Stimulated activated naive CD8-positive, alpha-beta T cell treated with anti-CD3 and anti-CD28 coated beads, Interleukin-15, amount 100 ng/mL, for 72 hours (primary cell): ENCODE measurements around the gene NATD1.
A peak's percentile ranks its signal among the peaks of the same experiment; 100 is the strongest.
"Not testable (repeated sequence)": the region's sequence is repeated elsewhere in the genome, so short reads cannot be mapped to it uniquely, and the experiment has no call there.

Experiments
- ATAC-seq: fragments of 150-1000 bp; cut with Tn5 transposase; 2 replicates; pipeline ENCODE4 v1.10.0; 2021; ENCODE audit warnings: mild to moderate bottlenecking, moderate library complexity
- DNase-seq, 2 donors: peaks; one replicate each; pipeline ENCODE4 v3.0.0; 2021 to 2022
- H3K27ac Mint-ChIP-seq, 2 donors: one replicate each; pipeline ENCODE4 v1.8.0; 2022; ENCODE audit warnings: mild to moderate bottlenecking in 2 of 2, mixed read lengths in 2 of 2, moderate library complexity in 2 of 2
- H3K27me3 Mint-ChIP-seq: one replicate; pipeline ENCODE4 v1.8.0; 2022; ENCODE audit warnings: mixed read lengths
- H3K4me1 Mint-ChIP-seq: one replicate; pipeline ENCODE4 v1.8.0; 2022; ENCODE audit warnings: mild to moderate bottlenecking, mixed read lengths
- H3K4me3 Mint-ChIP-seq, 2 donors: one replicate each; pipeline ENCODE4 v1.8.0; 2022; ENCODE audit warnings: mild to moderate bottlenecking in 2 of 2, mixed read lengths in 2 of 2, moderate library complexity in 1 of 2
- H3K9me3 Mint-ChIP-seq, 2 donors: one replicate each; pipeline ENCODE4 v1.8.0; 2022; ENCODE audit warnings: mixed read lengths in 2 of 2

Gene NATD1

GRCh38 chr17:21202512-21202911, 50.7 kb downstream of the NATD1 start:
- ATAC-seq (no peak), DNase-seq (no peak)
- Mint-ChIP-seq H3K9me3 (no peaks in the 10 kb centered on the region), H3K4me3 (no peak overlapping the region), H3K27me3 (no peaks in the 10 kb centered on the region), H3K4me1 (peaks cover 54% of the 10 kb centered on the region), H3K27ac (no peak overlapping the region)

- ATAC-seq (no peak), DNase-seq (no peak)
- H3K4me1 Mint-ChIP-seq, result peaks cover 54% of the 10 kb centered on the region
- no peaks in the 10 kb centered on the region for H3K27me3 Mint-ChIP-seq
- H3K9me3 Mint-ChIP-seq, result no peaks in the 10 kb centered on the region
- H3K4me3 Mint-ChIP-seq, result no peak overlapping the region
- peak overlapping the region in 1 of 2 donors; percentile 74 for H3K27ac Mint-ChIP-seq
These were observed 51.3 kb downstream of the NATD1 start for GRCh38 chr17:21201874-21202273.

GRCh38 chr17:21201298-21201595, 52.0 kb downstream of the NATD1 start:
- H3K27ac Mint-ChIP-seq, result peak overlapping the region in 1 of 2 donors; percentile 74
- no peaks in the 10 kb centered on the region for H3K27me3 Mint-ChIP-seq
- H3K4me3 Mint-ChIP-seq, result no peak overlapping the region
- DNase-seq, result no peak
- ATAC-seq, result no peak
- no peaks in the 10 kb centered on the region for H3K9me3 Mint-ChIP-seq
- peaks cover 52% of the 10 kb centered on the region for H3K4me1 Mint-ChIP-seq

- DNase-seq, result no peak
- H3K4me1 Mint-ChIP-seq, result peaks cover 47% of the 10 kb centered on the region
- no peaks in the 10 kb centered on the region for H3K27me3 Mint-ChIP-seq
- no peak for ATAC-seq
- peak overlapping the region in 1 of 2 donors; percentile 74 for H3K27ac Mint-ChIP-seq
- no peaks in the 10 kb centered on the region for H3K9me3 Mint-ChIP-seq
- H3K4me3 Mint-ChIP-seq, result no peak overlapping the region
These were observed 52.5 kb downstream of the NATD1 start for GRCh38 chr17:21200590-21201297.

GRCh38 chr17:21199856-21200255, 53.4 kb downstream of the NATD1 start:
- H3K27me3 Mint-ChIP-seq, result no peaks in the 10 kb centered on the region
- no peaks in the 10 kb centered on the region for H3K9me3 Mint-ChIP-seq
- H3K27ac Mint-ChIP-seq, result no peak overlapping the region
- DNase-seq (no peak), ATAC-seq (no peak)
- no peak overlapping the region for H3K4me3 Mint-ChIP-seq
- H3K4me1 Mint-ChIP-seq, result peaks cover 38% of the 10 kb centered on the region

GRCh38 chr17:21199311-21199710, 53.9 kb downstream of the NATD1 start:
- DNase-seq, result no peak
- H3K4me1 Mint-ChIP-seq, result peaks cover 34% of the 10 kb centered on the region
- no peaks in the 10 kb centered on the region for H3K27me3 Mint-ChIP-seq
- ATAC-seq, result no peak
- no peak overlapping the region for H3K4me3 Mint-ChIP-seq
- H3K9me3 Mint-ChIP-seq, result no peaks in the 10 kb centered on the region
- peak overlapping the region in 1 of 2 donors; percentile 59 for H3K27ac Mint-ChIP-seq

- Mint-ChIP-seq H3K4me1 (peaks cover 34% of the 10 kb centered on the region), H3K9me3 (no peaks in the 10 kb centered on the region), H3K4me3 (no peak overlapping the region), H3K27ac (peak overlapping the region in 1 of 2 donors; percentile 44), H3K27me3 (no peaks in the 10 kb centered on the region)
- DNase-seq, result no peak
- no peak for ATAC-seq
These were observed 54.8 kb downstream of the NATD1 start for GRCh38 chr17:21198411-21198810.

GRCh38 chr17:21196126-21196525, 57.1 kb downstream of the NATD1 start:
- no peak for DNase-seq
- Mint-ChIP-seq H3K4me3 (no peak overlapping the region), H3K27ac (peak overlapping the region in 1 of 2 donors; percentile 76), H3K27me3 (no peaks in the 10 kb centered on the region), H3K9me3 (no peaks in the 10 kb centered on the region), H3K4me1 (peaks cover 31% of the 10 kb centered on the region)
- ATAC-seq, result no peak

- Mint-ChIP-seq H3K27ac (peak overlapping the region; percentile 33 to 54), H3K4me1 (peaks cover 17% of the 10 kb centered on the region), H3K9me3 (no peaks in the 10 kb centered on the region), H3K27me3 (no peaks in the 10 kb centered on the region), H3K4me3 (no peak overlapping the region)
- no peak for ATAC-seq
- DNase-seq, result no peak
These were observed 58.5 kb downstream of the NATD1 start for GRCh38 chr17:21194703-21195102.

- Mint-ChIP-seq H3K4me1 (peaks cover 13% of the 10 kb centered on the region), H3K27me3 (no peaks in the 10 kb centered on the region), H3K9me3 (no peaks in the 10 kb centered on the region), H3K4me3 (no peak overlapping the region), H3K27ac (peak overlapping the region in 1 of 2 donors; percentile 54)
- no peak for ATAC-seq
- DNase-seq, result no peak
These were observed 59.0 kb downstream of the NATD1 start for GRCh38 chr17:21194226-21194625.

- H3K27ac Mint-ChIP-seq, result peak overlapping the region in 1 of 2 donors; percentile 42
- H3K4me3 Mint-ChIP-seq, result no peak overlapping the region
- DNase-seq (no peak), ATAC-seq (peak; percentile 78)
- H3K9me3 Mint-ChIP-seq, result no peaks in the 10 kb centered on the region
- peaks cover 13% of the 10 kb centered on the region for H3K4me1 Mint-ChIP-seq
- H3K27me3 Mint-ChIP-seq, result no peaks in the 10 kb centered on the region
These were observed 60.2 kb downstream of the NATD1 start for GRCh38 chr17:21193031-21193430.

- not testable (repeated sequence) for H3K27me3 Mint-ChIP-seq
- Mint-ChIP-seq H3K27ac (peak overlapping the region in 1 of 2 donors; percentile 42), H3K4me1 (peaks cover 13% of the 10 kb centered on the region)
These were observed 60.8 kb downstream of the NATD1 start for GRCh38 chr17:21192414-21192813.

GRCh38 chr17:21191698-21192097, 61.5 kb downstream of the NATD1 start:
- H3K27me3 Mint-ChIP-seq, result no peaks in the 10 kb centered on the region
- peaks cover 13% of the 10 kb centered on the region for H3K4me1 Mint-ChIP-seq
- no peak overlapping the region for H3K27ac Mint-ChIP-seq
- DNase-seq (no peak), ATAC-seq (no peak)
- H3K4me3 Mint-ChIP-seq, result no peak overlapping the region
- H3K9me3 Mint-ChIP-seq, result no peaks in the 10 kb centered on the region

More at GRCh38 chr17:21192414-21192813, 60.8 kb downstream of the NATD1 start:
- not testable (repeated sequence) for DNase-seq, ATAC-seq, H3K4me3 Mint-ChIP-seq, H3K9me3 Mint-ChIP-seq

GRCh38 chr17:21190078-21190477, 63.1 kb downstream of the NATD1 start:
- Mint-ChIP-seq H3K27ac (no peak overlapping the region), H3K4me3 (no peak overlapping the region), H3K9me3 (no peaks in the 10 kb centered on the region), H3K27me3 (no peaks in the 10 kb centered on the region), H3K4me1 (peaks cover 13% of the 10 kb centered on the region)
- ATAC-seq (no peak), DNase-seq (no peak)

GRCh38 chr17:21189361-21189760, 63.8 kb downstream of the NATD1 start:
- H3K4me3 Mint-ChIP-seq, result no peak overlapping the region
- no peaks in the 10 kb centered on the region for H3K9me3 Mint-ChIP-seq
- H3K4me1 Mint-ChIP-seq, result peaks cover 13% of the 10 kb centered on the region
- ATAC-seq (no peak), DNase-seq (no peak)
- no peak overlapping the region for H3K27ac Mint-ChIP-seq
- no peaks in the 10 kb centered on the region for H3K27me3 Mint-ChIP-seq
